GM18868 (cell line): ENCODE results near the gene PLEKHG4.

ENCODE experiments used
- ATAC-seq: cut with Tn5 transposase; IDR thresholded peaks from one replicate; pipeline ENCODE4 v1.9.1; 2021; ENCODE audit warnings: mild to moderate bottlenecking, moderate library complexity; ENCODE audit not compliant: unreplicated experiment

Gene PLEKHG4

GRCh38 chr16:67279296-67280089, at the start of gene PLEKHG4:
Gene PLEKHG4, plus strand, starts transcription at chr16:67279532. Its CDS starts 513 bp downstream, at chr16:67280045.
- ATAC-seq: peak; percentile 87

- no peak for ATAC-seq
Observed at GRCh38 chr16:67229906-67230808, 49.2 kb upstream of the PLEKHG4 start.

- no peak for ATAC-seq
Observed at GRCh38 chr16:67230809-67231660, 48.3 kb upstream of the PLEKHG4 start.

- ATAC-seq: no peak
Observed at GRCh38 chr16:67233596-67233995, 45.7 kb upstream of the PLEKHG4 start.

GRCh38 chr16:67234180-67234597, 45.1 kb upstream of the PLEKHG4 start:
- no peak for ATAC-seq

- ATAC-seq: no peak
Observed at GRCh38 chr16:67235816-67236562, 43.3 kb upstream of the PLEKHG4 start.

- no peak for ATAC-seq
Observed at GRCh38 chr16:67236563-67237395, 42.6 kb upstream of the PLEKHG4 start.

- ATAC-seq: no peak
Observed at GRCh38 chr16:67237396-67238277, 41.7 kb upstream of the PLEKHG4 start.

- no peak for ATAC-seq
Observed at GRCh38 chr16:67238278-67238575, 41.1 kb upstream of the PLEKHG4 start.

GRCh38 chr16:67238806-67239470, 40.4 kb upstream of the PLEKHG4 start:
- ATAC-seq: no peak

- ATAC-seq: no peak
Observed at GRCh38 chr16:67240506-67240905, 38.8 kb upstream of the PLEKHG4 start.

- ATAC-seq: no peak
Observed at GRCh38 chr16:67241008-67241900, 38.1 kb upstream of the PLEKHG4 start.

- no peak for ATAC-seq
Observed at GRCh38 chr16:67242138-67242730, 37.1 kb upstream of the PLEKHG4 start.

GRCh38 chr16:67243481-67243880, 35.9 kb upstream of the PLEKHG4 start:
- no peak for ATAC-seq

GRCh38 chr16:67244387-67245185, 34.7 kb upstream of the PLEKHG4 start:
- peak; percentile 63 for ATAC-seq

GRCh38 chr16:67245186-67245585, 34.1 kb upstream of the PLEKHG4 start:
- no peak for ATAC-seq
